KBM-7 (cell line): ENCODE measurements around the gene CSTPP1.
"Not testable (repeated sequence)": the region's sequence is repeated elsewhere in the genome, so short reads cannot be mapped to it uniquely, and the experiment has no call there.

Experiments
- DNase-seq: peaks from one replicate; pipeline ENCODE4 v3.0.0-alpha.2; 2015
- in situ Hi-C: fragments of 300-500 bp; cut with MboI; formaldehyde crosslinking; loops from 2 replicates; pipeline ENCODE4 v1.14.3; 2020; ENCODE audit warnings: low sequenced_read_pairs, low pct_unique_long_range_greater_than_20kb, mixed read lengths

Gene CSTPP1

GRCh38 chr11:46906609-46907041, 29.9 kb upstream of the CSTPP1 start:
- in situ Hi-C loops = no loop called here
- DNase-seq = peak; percentile 15

GRCh38 chr11:46907606-46908005, 29.0 kb upstream of the CSTPP1 start:
- DNase-seq = no peak
- in situ Hi-C loops = no loop called here

- in situ Hi-C loops = no loop called here
- peak; percentile 71 for DNase-seq
Measured at GRCh38 chr11:46912526-46913150, 23.9 kb upstream of the CSTPP1 start.

- in situ Hi-C loops = no loop called here
- DNase-seq = no peak
Measured at GRCh38 chr11:46913484-46913883, 23.1 kb upstream of the CSTPP1 start.

- DNase-seq = no peak
- in situ Hi-C loops = no loop called here
Measured at GRCh38 chr11:46914363-46914762, 22.2 kb upstream of the CSTPP1 start.

GRCh38 chr11:46914910-46915309, 21.7 kb upstream of the CSTPP1 start:
- in situ Hi-C loops = no loop called here

GRCh38 chr11:46916286-46917108, 20.1 kb upstream of the CSTPP1 start:
- in situ Hi-C loops = no loop called here
- DNase-seq = peak; percentile 67

More at GRCh38 chr11:46914910-46915309, 21.7 kb upstream of the CSTPP1 start:
- no peak for DNase-seq

- no peak for DNase-seq
- in situ Hi-C loops = no loop called here
Measured at GRCh38 chr11:46917109-46917761, 19.3 kb upstream of the CSTPP1 start.

GRCh38 chr11:46917762-46918082, 18.8 kb upstream of the CSTPP1 start:
- in situ Hi-C loops = no loop called here
- no peak for DNase-seq

- no peak for DNase-seq
- in situ Hi-C loops = no loop called here
Measured at GRCh38 chr11:46918083-46918787, 18.3 kb upstream of the CSTPP1 start, which contains the start of gene LRP4. Gene LRP4 (minus strand): TSS chr11:46918550. CDS start chr11:46918379, 171 bp downstream.

GRCh38 chr11:46918788-46919513, 17.6 kb upstream of the CSTPP1 start:
- in situ Hi-C loops = no loop called here
- DNase-seq = no peak

GRCh38 chr11:46920755-46921154, 15.8 kb upstream of the CSTPP1 start:
- in situ Hi-C loops = no loop called here
- no peak for DNase-seq

- DNase-seq, in situ Hi-C loops: not testable (repeated sequence)
Measured at GRCh38 chr11:46927928-46928327, 8.6 kb upstream of the CSTPP1 start.

GRCh38 chr11:46928701-46929100, 7.9 kb upstream of the CSTPP1 start:
- in situ Hi-C loops, DNase-seq: not testable (repeated sequence)

GRCh38 chr11:46930089-46930488, 6.5 kb upstream of the CSTPP1 start:
- in situ Hi-C loops = no loop called here
- DNase-seq = peak; percentile 62

GRCh38 chr11:46942172-46942571, 5.6 kb downstream of the CSTPP1 start:
- in situ Hi-C loops = no loop called here
- DNase-seq = no peak

GRCh38 chr11:46944356-46945075, 8.0 kb downstream of the CSTPP1 start:
- in situ Hi-C loops = no loop called here
- no peak for DNase-seq

GRCh38 chr11:46947399-46948077, 11.0 kb downstream of the CSTPP1 start:
- DNase-seq = no peak
- in situ Hi-C loops = no loop called here
